Endometrial microvascular endothelial cells (primary cell): ENCODE measurements around the gene CCDC30. TPM values are rescaled to one million over a fixed set of nuclear protein-coding genes. Genes with fewer than 3 reads are reported as not detected.

ENCODE experiments used
- in situ Hi-C: cut with HindIII; loops from 2 replicates; pipeline ENCODE4 v1.10.0; 2017; ENCODE audit warnings: low sequenced_read_pairs, low pct_unique_long_range_greater_than_20kb; ENCODE audit errors: inconsistent ontology term
- total RNA-seq: library from RNA; depleted of rRNA; stranded (reverse); fragments of >200 nt; gene quantifications from one replicate; pipeline ENCODE4 v1.2.3, GENCODE V29; 2015; ENCODE audit errors: inconsistent ontology term

The CCDC30 gene
- total RNA-seq, result not detected

- in situ Hi-C loops, result no loop called here
Measured at GRCh38 chr1:42462828-42463763, at the start of gene CCDC30. CCDC30 (plus strand) TSS chr1:42463286; CDS start chr1:42480552, 17,266 bp downstream.

- in situ Hi-C loops, result no loop called here
Measured at GRCh38 chr1:42414551-42415496, 48.3 kb upstream of the CCDC30 start.

DNA sequence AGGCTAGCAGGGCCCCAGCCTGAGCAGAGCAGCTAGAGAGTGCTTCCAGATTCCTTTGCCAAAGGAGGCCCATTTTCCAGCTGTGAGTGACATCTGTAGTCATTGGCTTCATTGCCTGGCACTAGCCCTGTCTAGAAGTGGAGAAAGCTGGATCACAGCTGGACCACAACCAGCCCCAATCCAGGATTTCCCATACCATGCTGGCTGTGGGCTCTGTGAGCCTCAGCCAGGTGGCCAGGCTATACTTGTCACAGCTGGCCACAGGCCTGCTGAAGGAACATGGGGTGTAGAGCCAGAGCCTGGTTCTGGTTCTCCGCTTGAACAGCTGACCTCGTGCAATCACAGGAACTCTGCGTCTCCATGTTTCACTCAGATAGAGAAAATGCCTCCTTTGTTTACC, 45.9 kb upstream of the CCDC30 start:
- in situ Hi-C loops, result no loop called here

- in situ Hi-C loops, result no loop called here
Measured at GRCh38 chr1:42418516-42418915, 44.6 kb upstream of the CCDC30 start.

DNA sequence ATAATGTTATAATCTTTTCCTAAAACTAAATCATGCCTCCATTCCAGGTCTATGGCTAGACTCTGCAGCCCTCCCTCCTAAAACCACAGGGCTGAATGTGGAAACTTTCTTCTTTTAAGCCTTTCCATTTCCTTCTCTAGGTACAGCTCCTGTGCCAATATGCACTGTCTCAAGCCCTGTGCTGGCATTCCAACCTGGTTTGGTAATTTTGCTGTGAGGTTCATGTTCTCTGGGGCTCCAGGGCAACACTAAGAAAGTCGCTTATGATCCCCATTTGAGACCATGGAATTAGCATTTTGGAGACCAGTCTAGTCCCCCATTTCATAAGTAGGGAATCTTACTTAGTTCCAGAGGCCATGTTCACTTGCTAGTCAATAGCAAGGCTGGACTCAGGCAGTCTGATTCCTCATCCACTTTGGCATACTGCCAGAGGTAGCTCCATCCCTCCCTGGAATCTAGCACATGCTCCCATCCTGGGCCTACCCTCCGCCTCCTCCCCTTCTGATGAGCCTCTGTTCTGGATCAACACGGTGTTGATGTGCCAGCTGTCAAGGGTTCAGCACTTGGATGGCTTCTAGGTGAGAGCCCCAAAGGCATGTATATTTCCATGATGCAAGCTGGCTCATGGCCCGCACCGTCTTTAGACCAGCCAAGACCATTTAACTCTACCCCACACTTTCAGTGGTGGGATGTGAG, 43.8 kb upstream of the CCDC30 start:
- in situ Hi-C loops, result no loop called here

DNA sequence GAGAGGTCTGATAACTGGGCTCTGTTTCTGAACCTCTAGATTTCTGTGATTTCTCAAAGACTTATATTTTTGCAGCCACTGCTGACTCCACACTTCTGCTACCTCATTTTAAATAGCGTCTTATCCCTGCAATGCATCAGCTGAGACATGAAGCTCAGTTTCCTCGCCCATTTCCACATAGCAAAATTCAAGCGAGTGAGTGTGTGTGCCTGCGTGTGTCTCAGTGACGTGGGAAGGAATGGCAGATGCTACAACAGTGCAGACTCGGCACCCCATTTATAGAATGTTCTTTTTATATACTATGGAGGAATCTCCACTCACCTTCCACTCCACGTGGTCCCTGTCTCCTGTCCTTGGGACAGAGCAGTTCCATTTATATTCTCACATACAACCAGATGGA, 43.0 kb upstream of the CCDC30 start:
- in situ Hi-C loops, result no loop called here

GRCh38 chr1:42420911-42421585, 42.0 kb upstream of the CCDC30 start:
- in situ Hi-C loops, result no loop called here

GRCh38 chr1:42422737-42423136, 40.3 kb upstream of the CCDC30 start:
- in situ Hi-C loops, result no loop called here

- in situ Hi-C loops, result no loop called here
Measured at GRCh38 chr1:42423681-42424080, 39.4 kb upstream of the CCDC30 start.

DNA sequence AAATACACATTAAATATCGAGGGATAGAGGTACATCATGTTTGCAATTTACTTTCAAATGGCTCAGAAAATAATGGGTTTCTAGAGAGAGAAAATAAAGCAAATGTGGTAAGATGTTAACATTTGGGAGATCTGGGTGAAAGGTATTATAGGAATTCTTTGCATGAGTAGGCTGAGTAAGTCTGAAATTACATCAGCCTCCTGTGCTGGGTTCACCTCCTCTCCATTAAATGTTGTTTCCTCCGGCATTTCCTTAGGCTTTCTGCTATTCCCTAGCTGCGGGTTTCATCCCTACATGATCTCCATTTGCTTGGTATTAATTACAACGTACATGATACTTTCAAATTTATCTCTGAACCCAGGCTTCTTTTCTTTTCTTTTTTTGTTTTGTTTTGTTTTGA, 38.9 kb upstream of the CCDC30 start:
- in situ Hi-C loops, result no loop called here

DNA sequence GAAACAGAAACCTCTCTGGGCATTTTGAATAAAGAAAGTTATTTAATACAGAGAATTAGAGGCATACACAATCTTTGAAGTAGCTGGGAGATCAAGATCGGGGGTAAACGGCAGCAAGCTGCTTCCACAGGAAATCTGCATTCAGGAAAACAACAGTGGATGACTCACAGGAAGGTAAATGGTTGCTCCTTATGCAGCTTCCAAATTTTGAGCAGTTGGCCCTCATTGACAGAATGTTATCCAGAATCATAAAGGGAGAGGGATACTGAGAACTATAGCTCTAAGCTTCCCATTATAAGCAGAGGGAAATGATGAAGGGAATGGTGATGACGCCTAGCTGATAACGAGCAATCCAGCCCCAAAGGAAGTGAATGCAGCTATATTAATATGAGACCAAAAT, 35.8 kb upstream of the CCDC30 start:
- in situ Hi-C loops, result no loop called here

DNA sequence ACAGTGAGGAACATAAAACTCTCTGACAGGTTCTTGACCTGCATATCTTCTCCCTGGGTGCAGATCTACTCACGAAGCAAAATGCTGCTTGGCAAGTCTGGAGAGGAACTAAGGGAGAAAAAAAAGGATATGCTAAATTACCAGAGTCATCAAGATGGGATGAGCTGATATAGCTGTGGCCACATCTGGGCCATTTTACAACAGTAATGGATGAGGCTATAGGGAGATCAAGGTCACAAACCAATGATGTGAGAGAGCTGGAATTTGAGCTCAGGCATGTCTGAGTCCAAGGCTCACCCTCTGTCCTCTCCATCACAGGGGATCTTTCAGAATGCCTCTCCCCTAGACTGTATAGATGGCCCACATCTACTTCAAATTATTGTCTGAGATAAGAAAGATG, 33.5 kb upstream of the CCDC30 start:
- in situ Hi-C loops, result no loop called here

DNA sequence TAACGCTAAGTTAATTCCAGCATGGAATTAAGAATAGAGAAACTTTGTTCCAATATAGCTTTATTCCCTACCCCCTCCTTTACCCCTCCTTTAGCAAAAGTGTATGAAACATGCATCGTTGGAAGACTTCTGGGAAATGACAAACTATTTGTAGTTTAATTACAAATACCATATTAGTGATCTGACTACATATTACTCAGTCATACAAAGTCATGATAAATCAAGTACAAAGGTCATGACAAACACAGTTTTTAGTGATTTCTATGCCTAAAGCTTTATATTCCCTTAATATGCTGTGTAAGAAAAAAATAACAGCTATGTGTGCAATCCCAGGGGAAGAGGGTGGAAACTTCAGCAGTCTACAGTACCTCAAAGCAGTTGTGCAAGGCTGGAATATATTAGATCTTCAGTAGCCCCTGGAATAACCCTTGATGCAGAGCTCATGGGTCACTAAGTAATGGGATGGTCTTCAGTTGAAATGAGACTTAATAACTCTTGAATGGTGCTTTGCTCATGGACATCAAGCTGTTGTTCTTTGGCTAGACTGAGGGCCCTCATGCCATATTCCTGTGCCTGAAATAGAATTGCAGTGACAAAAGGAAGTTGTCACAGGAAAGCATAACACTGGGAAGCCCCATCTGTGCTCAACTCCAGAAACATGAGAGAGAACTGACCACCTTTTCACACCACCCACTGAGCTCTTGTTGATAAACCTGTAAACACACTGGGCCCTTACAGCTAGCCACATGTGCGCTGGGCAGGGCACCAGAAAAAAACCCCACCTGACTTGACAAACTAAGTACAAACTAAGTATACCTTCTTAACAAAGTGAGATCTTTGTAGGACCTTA, 32.6 kb upstream of the CCDC30 start:
- in situ Hi-C loops, result no loop called here

- in situ Hi-C loops, result no loop called here
Measured at GRCh38 chr1:42431514-42431913, 31.6 kb upstream of the CCDC30 start.

DNA sequence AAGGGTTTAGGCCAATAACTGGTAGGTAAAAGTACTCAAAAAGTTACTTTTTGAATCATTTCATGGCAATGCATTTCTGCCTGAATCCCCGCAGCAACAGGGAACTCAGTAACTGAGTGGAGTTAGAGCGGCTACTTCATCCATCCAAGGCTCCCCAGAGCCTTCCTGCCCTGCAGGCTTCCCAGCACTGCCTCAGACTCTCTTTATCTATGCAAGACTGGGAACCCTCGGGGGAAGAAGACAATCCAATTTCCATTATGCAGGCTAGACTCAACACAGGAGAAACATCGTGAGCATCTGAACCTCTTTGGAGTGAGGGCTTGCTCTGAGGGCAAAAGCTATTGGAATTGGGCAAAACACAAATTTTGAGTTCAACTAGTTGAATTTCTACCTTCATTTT, 30.4 kb upstream of the CCDC30 start:
- in situ Hi-C loops, result no loop called here

DNA sequence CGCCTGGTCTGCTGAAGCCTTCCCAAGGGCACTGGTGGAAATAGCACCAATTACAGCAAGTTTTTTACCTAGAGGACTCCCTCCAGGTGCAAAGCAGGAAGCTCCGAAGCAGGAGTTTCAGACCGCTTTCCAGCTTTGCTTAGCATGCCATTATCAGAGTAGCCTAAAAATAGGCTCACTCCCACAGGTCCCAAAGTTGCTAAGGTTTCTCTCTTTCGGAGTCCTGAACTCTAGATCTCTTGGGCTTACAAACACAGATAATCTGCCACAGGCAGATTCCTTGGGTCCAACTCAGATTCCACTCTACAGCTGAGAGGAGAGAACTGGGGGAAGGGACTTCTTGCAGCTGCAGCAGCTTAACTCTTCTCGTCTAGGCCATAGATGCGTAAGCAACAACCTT, 29.7 kb upstream of the CCDC30 start:
- in situ Hi-C loops, result no loop called here

- in situ Hi-C loops, result no loop called here
Measured at GRCh38 chr1:42434340-42434739, 28.7 kb upstream of the CCDC30 start.

DNA sequence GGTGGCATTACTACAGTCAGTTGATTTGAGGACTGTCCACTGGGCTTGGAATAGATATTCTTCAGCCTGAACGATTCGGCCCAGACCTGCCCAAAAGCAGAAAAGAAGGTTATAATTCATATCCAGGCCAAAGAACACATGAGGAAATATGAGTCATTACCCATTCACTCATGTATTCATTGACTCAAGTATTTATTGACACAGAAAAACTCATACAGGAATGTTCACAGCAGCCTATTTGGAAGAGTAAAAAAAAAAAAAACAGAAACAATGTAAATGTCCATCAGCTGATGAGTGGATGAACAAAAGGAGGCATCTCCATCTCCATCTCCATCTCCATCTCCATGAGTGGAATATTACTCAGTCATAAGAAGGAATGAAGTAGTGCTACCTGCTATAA, 23.1 kb upstream of the CCDC30 start:
- in situ Hi-C loops, result no loop called here
